B cell (primary cell): Measurements from ENCODE around the gene TTLL5. TPM values are rescaled to one million over a fixed set of nuclear protein-coding genes. Genes with fewer than 3 reads are reported as not detected.

Experiments
- ATAC-seq: fragments of 200-7000 bp; cut with Tn5 transposase; one replicate; pipeline ENCODE4 v1.10.0; 2021; ENCODE audit warnings: low read depth, mild to moderate bottlenecking, moderate number of reproducible peaks, moderate library complexity
- CTCF ChIA-PET: fragments of 350-600 bp; sonication (Branson Sonifier 250); formaldehyde crosslinking; loops from one replicate; lab custom pipeline; 2021; ENCODE audit warnings: antibody characterized with exemption, inconsistent platforms; lab: Charles Lee
- POLR2A ChIA-PET: fragments of 350-600 bp; sonication (Branson Sonifier 250); formaldehyde crosslinking; loops from one replicate; lab custom pipeline; 2021; ENCODE audit warnings: antibody characterized with exemption; lab: Charles Lee
- DNase-seq: peaks from one replicate; pipeline ENCODE4 v3.0.0; 2013
- H2AFZ ChIP-seq: 2 replicates; pipeline ENCODE4 v1.6.1; 2012; ENCODE audit warnings: mild to moderate bottlenecking, low read depth, low read length; ENCODE audit not compliant: insufficient read depth, poor library complexity, severe bottlenecking
- H3K27ac ChIP-seq, 2 donors: 1 replicate in 1 of 2; 2 replicates in 1 of 2; pipeline ENCODE4 v1.5.1; 2012 to 2013; ENCODE audit warnings: low read length in 2 of 2, mild to moderate bottlenecking in 2 of 2, moderate library complexity in 1 of 2
- H3K27me3 ChIP-seq, 4 experiments: fragments of 200-600 bp in 1 of 4; sonication (generic) in 1 of 4; replicated peaks in 1 of 4; 1 replicate in 2 of 4; 2 replicates in 2 of 4; pipeline versions ENCODE4 v1.6.1 to v1.7.0; 2013 to 2016; ENCODE audit warnings: low read length in 3 of 4, mild to moderate bottlenecking in 2 of 4, mixed read lengths in 1 of 4, moderate library complexity in 1 of 4; ENCODE audit not compliant: insufficient read depth in 4 of 4, control insufficient read depth in 3 of 4; ENCODE audit errors: control extremely low read depth in 1 of 4
- H3K36me3 ChIP-seq, 2 experiments: replicated peaks in 1 of 2; 1 replicate in 1 of 2; 2 replicates in 1 of 2; pipeline versions ENCODE4 v1.6.1 to v1.7.1; 2013; ENCODE audit warnings: low read length in 1 of 2; ENCODE audit not compliant: insufficient read depth in 2 of 2, control insufficient read depth in 1 of 2; ENCODE audit errors: control extremely low read depth in 1 of 2, extremely low read depth in 1 of 2
- H3K4me1 ChIP-seq, 2 donors: fragments of 200-600 bp in 1 of 2; sonication (generic) in 1 of 2; 1 replicate in 1 of 2; 2 replicates in 1 of 2; pipeline versions ENCODE4 v1.5.1 to v1.6.1; 2013 to 2017; ENCODE audit warnings: low read length in 2 of 2; ENCODE audit not compliant: control insufficient read depth in 2 of 2, insufficient read depth in 2 of 2
- H3K4me2 ChIP-seq: replicated peaks from 2 replicates; pipeline ENCODE3; 2012; ENCODE audit warnings: mild to moderate bottlenecking, low read depth, low read length; ENCODE audit not compliant: poor library complexity, severe bottlenecking
- H3K4me3 ChIP-seq, 5 experiments: fragments of 200-600 bp in 1 of 5; sonication (generic) in 1 of 5; 1 replicate in 3 of 5; 2 replicates in 2 of 5; pipeline versions ENCODE4 v1.5.1 to v1.7.0; 2011 to 2016; ENCODE audit warnings: low read length in 4 of 5, mild to moderate bottlenecking in 4 of 5, low read depth in 2 of 5, control low read depth in 1 of 5, moderate library complexity in 1 of 5; ENCODE audit not compliant: insufficient read depth in 1 of 5; ENCODE audit errors: control extremely low read depth in 1 of 5, extremely low read depth in 1 of 5
- H3K79me2 ChIP-seq: fragments of 200-600 bp; sonication (generic); one replicate; pipeline ENCODE4 v1.6.0; 2016; ENCODE audit warnings: low read length; ENCODE audit not compliant: control insufficient read depth, insufficient read depth
- H3K9ac ChIP-seq: fragments of 200-600 bp; sonication (generic); 2 replicates; pipeline ENCODE4 v1.6.1; 2017; ENCODE audit warnings: mild to moderate bottlenecking, low read length, moderate library complexity
- H3K9me3 ChIP-seq, 3 donors: one replicate each; pipeline versions ENCODE4 v1.6.1 to v1.7.1; 2013; ENCODE audit warnings: low read length in 2 of 3; ENCODE audit not compliant: control insufficient read depth in 2 of 3, insufficient read depth in 1 of 3; ENCODE audit errors: control extremely low read depth in 1 of 3
- H4K20me1 ChIP-seq: 2 replicates; pipeline ENCODE4 v1.6.0; 2012; ENCODE audit warnings: mild to moderate bottlenecking, low read length; ENCODE audit not compliant: insufficient read depth, control insufficient read depth, poor library complexity, severe bottlenecking
- H3K27ac Mint-ChIP-seq: one replicate; pipeline ENCODE4 v1.8.0; 2021; ENCODE audit warnings: mixed read lengths
- H3K27me3 Mint-ChIP-seq: one replicate; pipeline ENCODE4 v1.8.0; 2021; ENCODE audit warnings: mixed read lengths
- H3K4me1 Mint-ChIP-seq: one replicate; pipeline ENCODE4 v1.8.0; 2021; ENCODE audit warnings: mixed read lengths
- H3K4me3 Mint-ChIP-seq: one replicate; pipeline ENCODE4 v1.8.0; 2021; ENCODE audit warnings: mixed read lengths
- H3K9me3 Mint-ChIP-seq: one replicate; pipeline ENCODE4 v1.8.0; 2022; ENCODE audit warnings: mixed read lengths; ENCODE audit not compliant: insufficient read depth
- EZH2 ChIP-seq: IDR thresholded peaks from 2 replicates; pipeline ENCODE4 v1.6.1; 2012; ENCODE audit warnings: borderline replicate concordance, low read depth, mild to moderate bottlenecking, moderate library complexity, low read length; ENCODE audit not compliant: insufficient read depth, poor library complexity, severe bottlenecking
- WGBS: methylation state at CpG from one replicate; pipeline ENCODE4 v1.1.5; 2013; ENCODE audit warnings: missing lambda C conversion rate; ENCODE audit not compliant: insufficient coverage; 5-methylcytosine and 5-hydroxymethylcytosine counted together
- intact Hi-C: fragments of 100-400 bp; cut with micrococcal nuclease; formaldehyde crosslinking; loops from one replicate; pipeline ENCODE4 v1.10.0; 2022
- polyA plus RNA-seq: library from polyadenylated mRNA; depleted of rRNA; stranded (reverse); fragments of >200 nt; gene quantifications from 2 replicates; pipeline ENCODE4 v1.2.3, GENCODE V29; 2012
- total RNA-seq, 2 donors: library from RNA; stranded (reverse); fragments of 120-200 nt in 1 of 2; gene quantifications; 1 replicate in 1 of 2; 2 replicates in 1 of 2; pipeline versions ENCODE4 v1.2.3 to v1.2.4, GENCODE V29; 2013 to 2022
- TF ChIP-seq, protein P1 (sequence below): fragments of 200-600 bp; IDR thresholded peaks from one replicate; pipeline ENCODE4 v1.8.0; 2022; ENCODE audit warnings: antibody characterized with exemption, mild to moderate bottlenecking

Gene TTLL5
- total and polyA plus RNA-seq, 2 donors (not counting 1 experiment from before 2014, with no cell fraction given) = 10.9 to 50.9 TPM

- H3K9me3 ChIP-seq = no peaks in the 10 kb centered on the region
- intact Hi-C loops = loop anchor here (1.0 to 10.0 kb wide), 5 partner anchors 75 to 1967 kb away; partner anchors contain the start of genes BBOF1, ENTPD5, GSTZ1 and POMT2
- peak within 1 kb of the TSS; percentile 91 for H3K9ac ChIP-seq
- no peaks in the 10 kb centered on the region for H3K27me3 ChIP-seq
- peak; percentile 29 for ATAC-seq
- no peaks in the 10 kb centered on the region for H4K20me1 ChIP-seq
- ChIA-PET POLR2A (interaction anchor here (0.6 to 1.1 kb wide), 2 partner anchors 22 to 224 kb away, joined by 3 to 4 read pairs; no protein-coding TSS in a partner anchor), CTCF (interaction anchor here (0.6 to 15.2 kb wide), 13 partner anchors 11 to 404 kb away, joined by 3 to 376 read pairs (median 5); partner anchors contain the start of genes ERG28 and FLVCR2)
- WGBS = 3% methylated on average over 14 of the region's 26 CpGs
- peak within 1 kb of the TSS; percentile 98 for H3K4me2 ChIP-seq
- Mint-ChIP-seq H3K9me3 (no peaks in the 10 kb centered on the region), H3K4me3 (peak within 1 kb of the TSS; percentile 89), H3K4me1 (peaks cover 60% of the 10 kb centered on the region), H3K27ac (peak within 1 kb of the TSS; percentile 87), H3K27me3 (no peaks in the 10 kb centered on the region)
- H3K4me3 ChIP-seq = peak within 1 kb of the TSS; percentile 45 to 87 (median 74)
- no peaks in the 10 kb centered on the region for H3K36me3 ChIP-seq
- TF ChIP-seq, protein P1, sequence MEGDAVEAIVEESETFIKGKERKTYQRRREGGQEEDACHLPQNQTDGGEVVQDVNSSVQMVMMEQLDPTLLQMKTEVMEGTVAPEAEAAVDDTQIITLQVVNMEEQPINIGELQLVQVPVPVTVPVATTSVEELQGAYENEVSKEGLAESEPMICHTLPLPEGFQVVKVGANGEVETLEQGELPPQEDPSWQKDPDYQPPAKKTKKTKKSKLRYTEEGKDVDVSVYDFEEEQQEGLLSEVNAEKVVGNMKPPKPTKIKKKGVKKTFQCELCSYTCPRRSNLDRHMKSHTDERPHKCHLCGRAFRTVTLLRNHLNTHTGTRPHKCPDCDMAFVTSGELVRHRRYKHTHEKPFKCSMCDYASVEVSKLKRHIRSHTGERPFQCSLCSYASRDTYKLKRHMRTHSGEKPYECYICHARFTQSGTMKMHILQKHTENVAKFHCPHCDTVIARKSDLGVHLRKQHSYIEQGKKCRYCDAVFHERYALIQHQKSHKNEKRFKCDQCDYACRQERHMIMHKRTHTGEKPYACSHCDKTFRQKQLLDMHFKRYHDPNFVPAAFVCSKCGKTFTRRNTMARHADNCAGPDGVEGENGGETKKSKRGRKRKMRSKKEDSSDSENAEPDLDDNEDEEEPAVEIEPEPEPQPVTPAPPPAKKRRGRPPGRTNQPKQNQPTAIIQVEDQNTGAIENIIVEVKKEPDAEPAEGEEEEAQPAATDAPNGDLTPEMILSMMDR = no peak
- no peak for TF ChIP-seq EZH2
- H2AFZ ChIP-seq = peak within 1 kb of the TSS; percentile 98
- peak; percentile 68 for DNase-seq
- H3K4me1 ChIP-seq = peaks cover 44 to 64% of the 10 kb centered on the region in 2 donors
- peak within 1 kb of the TSS in 1 of 2 donors; percentile 82 for H3K27ac ChIP-seq
- peaks cover 10% of the 10 kb centered on the region for H3K79me2 ChIP-seq
These were observed 320.6 kb downstream of the TTLL5 start, which contains the start of gene TGFB3 for GRCh38 chr14:75981426-75982265. Gene TGFB3, minus strand, starts transcription at chr14:75981995. Its CDS starts 1,102 bp downstream, at chr14:75980893.
